ENCODE measurements around the gene PTPRE.

The PTPRE gene

DNA sequence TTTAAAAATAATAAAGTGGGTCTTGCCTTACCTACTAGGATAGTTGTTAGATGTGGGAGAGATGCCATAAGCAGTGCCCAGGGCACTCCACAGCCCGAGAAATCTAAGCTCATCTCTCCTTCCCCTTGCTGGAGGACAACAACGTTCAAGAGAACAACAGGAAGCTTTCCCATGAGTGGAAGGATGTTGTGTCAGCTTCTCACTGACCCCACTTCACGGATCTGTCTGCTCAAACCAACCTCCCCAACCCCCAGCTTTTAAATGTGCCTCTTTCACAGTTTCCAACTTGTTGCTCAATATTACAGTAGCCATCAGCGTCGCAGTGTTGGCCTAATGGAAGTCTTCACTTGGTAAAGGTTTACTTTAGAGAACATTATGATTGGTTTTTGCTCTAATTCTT lies 72.1 kb downstream of the PTPRE start:
- no peak for DNase-seq (ENCODE audit: low read depth in 3 of 3)

DNA sequence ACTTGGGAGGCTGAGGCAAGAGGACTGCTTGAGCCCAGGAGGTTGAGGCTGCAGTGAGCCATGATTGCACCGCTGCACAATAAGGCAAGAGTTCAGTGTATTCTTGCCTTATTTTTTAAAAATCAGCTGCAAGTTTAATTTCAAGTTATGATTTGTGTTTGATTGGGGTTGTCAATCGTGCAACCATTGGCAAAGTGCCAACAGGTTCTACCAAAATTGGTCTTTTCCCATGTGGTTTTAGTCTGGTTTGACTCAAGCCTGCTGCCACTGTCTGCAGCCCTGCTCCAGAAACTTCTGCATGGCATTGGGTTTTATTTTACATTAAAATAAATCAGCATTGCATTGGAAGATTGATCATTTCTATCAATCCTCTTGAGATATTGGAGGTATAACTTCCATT lies 72.7 kb downstream of the PTPRE start:
- no peak for DNase-seq (ENCODE audit: low read depth in 3 of 3)

DNA sequence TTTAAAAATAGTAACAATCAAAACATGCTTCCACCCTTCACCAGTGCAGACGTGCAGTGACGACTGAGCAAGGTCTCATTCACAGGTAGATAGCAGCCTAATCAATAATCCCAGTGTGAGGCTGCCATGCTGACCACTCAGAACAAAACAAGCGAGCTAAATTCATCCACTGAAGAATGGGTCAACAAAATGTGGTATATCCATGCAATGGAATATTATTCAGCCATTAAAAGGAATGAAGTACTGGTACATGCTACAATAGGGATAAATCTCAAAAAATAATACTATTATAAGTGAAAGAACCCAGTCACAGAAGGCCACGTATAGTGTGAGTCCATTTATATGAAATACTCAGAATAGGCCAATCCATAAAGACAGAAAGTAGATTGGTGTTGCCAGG lies 74.0 kb downstream of the PTPRE start:
- no peak for DNase-seq (ENCODE audit: low read depth in 3 of 3)

DNA sequence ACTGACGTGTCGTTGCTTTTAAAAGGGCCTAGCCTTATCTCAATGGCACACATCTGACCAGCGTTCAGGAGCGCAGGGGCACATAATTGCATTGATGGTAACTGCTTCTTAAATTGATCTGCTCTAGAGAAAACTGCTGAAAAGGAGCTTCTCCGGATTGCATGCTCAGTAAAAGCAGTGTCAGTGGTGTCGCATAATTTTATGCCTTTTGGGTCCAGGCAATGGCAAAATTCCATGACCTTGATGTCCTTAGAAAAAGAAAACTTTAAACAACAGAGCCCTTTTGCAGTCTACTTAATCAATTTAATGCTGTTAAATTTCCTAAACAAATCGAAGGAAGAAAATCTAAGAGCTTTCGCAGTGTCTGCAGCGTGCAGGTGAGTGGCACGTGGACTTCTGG lies 75.7 kb downstream of the PTPRE start:
- no peak for DNase-seq (ENCODE audit: low read depth in 3 of 3)

DNA sequence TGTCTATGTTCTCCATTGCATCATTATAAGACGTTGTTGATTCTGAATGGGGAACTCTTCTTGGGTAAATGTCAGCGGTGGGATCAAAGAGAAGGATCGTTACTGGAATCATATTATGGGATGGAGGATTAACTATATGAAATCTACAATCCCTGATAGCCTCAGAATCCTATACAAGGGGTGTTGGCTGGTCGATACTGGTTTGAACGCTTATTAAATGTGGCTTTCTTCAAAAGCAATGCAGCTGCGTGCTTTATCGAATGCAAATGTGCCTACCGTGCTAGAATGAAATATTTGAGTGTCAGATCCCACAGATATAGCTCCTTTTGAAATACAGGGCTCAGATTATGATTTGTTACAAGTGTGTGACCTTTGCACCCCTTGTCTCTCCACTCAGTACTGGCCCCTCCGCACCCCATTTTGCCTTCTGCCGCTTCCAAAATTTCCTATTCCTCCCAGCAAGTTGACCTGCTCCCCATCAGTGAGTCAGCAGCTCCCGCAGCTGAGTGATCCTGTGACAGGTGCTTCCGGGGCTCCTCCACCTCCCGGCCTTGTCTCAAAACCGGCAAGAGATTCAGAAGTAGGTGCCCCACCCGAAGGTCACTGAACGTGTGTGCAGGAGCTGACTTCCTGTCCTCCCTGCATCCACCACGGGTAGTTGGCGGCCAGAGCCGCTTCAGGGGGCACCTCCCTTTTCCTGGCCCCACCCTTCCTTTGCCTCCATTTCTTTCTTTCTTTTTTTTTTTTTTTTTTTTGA lies 76.6 kb downstream of the PTPRE start:
- DNase-seq (ENCODE audit: low read depth in 3 of 3) = no peak

DNA sequence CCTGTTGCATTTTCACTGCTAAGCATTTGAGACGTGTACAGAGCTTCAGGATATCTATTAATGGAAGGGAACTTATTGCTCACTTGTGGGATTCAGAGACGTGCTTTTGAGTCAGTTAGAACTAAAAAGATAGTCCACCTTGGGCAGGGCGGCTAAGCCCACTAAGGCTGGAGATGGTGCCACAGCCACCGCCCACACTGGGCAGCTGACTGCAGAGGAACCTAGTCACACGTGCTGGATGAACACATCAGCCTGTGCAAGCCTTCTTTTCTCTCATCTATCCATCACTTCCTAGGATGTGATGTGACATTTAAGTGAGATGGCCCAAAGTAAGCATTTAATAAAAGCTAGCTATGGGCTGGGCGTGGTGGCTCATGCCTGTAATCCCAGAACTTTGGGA lies 78.0 kb downstream of the PTPRE start:
- no peak for DNase-seq (ENCODE audit: low read depth in 3 of 3)

DNA sequence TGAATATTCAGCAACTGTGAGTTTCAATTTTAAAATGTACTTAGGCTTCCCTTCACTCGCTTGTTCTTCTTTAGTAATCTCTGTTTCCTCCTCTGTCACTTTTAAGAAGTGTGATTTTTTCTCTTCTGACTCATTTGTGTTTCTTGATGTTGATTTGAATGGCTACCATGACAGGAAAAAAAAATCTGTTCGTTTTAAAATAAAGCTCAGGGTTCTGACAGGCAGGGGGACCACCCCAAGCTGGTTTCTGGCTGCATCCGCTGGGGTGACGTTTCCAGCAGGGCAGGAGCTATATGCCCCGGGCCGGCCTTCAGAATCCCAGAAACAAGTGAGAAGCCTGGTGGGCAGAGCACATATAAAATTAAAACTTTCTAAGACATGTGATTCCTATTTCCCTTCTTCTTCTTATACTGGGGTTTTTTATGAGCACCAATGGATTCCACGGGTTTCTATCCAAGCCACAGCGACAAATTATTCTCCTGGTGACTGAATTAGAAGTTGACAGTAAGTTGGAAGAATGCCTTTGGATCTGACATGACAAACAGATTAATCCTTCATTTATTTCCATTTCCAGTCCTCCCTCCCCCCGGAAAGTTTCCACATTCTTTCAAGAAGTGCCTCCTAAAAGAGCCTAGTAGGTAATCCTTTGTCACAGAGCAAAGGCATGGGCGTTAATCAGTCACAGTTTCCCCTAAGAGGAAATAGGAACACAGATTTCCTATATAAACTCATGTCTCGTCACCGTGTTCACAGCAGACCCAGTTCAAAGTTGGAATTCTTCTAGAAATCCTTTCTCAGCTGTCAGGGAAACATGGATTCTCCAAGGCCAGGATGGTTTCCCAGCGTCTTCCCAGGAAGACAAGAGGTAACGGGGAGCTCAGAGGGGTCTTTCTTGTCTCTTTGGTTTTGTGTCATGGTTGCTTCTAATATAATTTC lies 79.9 kb downstream of the PTPRE start:
- DNase-seq (ENCODE audit: low read depth in 3 of 3) = no peak

DNA sequence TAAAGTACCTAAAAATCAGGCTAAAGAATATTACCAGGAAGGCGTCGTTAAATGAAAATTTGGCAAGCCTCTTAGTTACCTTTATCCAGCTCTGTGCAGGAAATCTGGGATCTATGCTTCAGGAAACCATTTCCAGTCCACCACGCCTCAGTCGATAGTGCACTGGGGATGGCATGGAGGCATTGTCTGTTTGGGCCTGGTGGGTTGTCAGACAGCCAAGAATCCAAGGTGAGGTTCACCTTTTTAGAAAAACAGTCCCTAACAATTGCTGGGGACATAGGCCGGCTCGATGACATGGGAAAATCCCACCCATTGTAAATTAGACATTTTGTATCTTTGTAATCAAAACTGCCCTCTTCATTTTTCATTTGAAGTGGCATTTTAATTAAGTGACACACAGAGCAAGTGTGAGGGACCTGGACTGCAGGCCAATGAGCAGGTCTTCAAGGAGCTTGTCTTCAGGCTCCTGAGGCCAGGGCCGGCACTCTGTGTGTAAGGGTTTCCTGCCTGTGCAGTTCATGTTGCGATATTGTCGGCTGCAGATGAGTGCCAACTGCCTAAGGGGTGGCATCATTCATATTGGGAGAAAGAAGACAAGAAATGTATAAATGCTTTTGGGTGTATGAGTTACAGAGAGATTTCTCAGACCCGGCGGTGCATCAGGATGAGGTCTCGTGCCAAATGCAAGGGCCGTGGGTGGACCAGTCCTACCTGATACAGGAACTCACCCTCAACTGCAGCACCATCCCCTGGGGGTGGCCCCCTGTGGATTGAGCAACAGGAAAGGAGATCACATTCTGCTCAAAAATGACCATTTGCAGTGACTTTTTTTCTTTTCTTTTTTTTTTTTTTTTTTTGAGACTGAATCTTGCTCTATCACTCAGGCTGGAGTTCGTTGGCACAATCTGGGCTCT lies 80.8 kb downstream of the PTPRE start:
- no peak for DNase-seq (ENCODE audit: low read depth in 3 of 3)

DNA sequence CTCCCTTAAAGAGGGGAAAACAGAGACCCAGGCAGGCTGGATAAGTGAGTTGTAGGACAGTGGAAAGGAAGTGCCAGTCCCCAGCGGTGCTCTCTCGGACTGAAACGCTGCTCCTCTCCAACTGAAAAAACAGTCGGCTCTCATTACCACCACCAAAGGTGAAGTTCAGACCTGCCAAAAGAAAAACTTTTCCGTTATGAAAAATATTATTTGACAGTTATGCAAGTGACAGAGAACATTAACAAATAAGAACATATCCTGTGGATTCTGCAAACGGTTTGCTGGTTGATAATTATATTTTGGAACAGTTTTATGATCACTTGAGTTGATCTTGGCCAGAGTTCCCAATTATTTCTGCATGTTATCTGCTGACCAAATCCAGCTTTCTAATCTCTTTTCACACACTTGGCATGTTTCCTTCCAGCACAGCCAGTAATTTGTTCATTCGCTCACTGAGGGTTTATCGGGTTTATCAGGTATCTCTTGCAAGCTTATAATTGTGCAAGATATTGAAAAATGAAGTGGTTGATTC lies 82.6 kb downstream of the PTPRE start:
- DNase-seq (ENCODE audit: low read depth in 3 of 3) = no peak

DNA sequence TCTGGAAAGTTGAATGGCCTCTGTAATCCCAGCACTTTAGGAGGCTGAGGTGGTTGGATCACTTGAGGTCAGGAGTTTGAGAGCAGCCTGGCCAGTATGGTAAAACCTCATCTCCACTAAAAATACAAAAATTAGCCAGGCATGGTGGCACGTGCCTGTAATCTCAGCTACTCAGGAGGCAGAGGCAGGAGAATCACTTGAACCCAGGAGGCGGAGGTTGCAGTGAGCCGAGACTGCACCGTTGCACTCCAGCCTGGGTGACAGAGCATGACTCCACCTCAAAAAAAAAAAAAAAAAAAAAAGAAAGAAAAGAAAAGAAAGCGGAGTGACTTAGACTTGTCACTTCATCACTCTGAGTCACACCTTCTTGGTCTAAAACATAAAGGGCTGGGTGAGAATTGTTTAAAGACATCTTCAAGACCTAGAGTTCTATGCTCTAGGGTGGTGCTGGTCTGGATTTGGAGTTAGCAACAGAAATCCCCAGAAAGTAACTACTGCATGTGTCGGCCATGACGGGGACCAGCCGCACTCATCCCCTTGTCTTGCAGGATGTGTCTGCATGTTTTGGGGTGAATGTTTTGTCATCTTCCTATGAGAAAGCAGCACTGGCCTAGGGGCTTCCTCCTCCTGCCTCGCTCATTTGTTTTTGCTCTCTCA lies 83.4 kb downstream of the PTPRE start:
- DNase-seq (ENCODE audit: low read depth in 3 of 3) = peak in 1 of 3 donors; percentile 12

DNA sequence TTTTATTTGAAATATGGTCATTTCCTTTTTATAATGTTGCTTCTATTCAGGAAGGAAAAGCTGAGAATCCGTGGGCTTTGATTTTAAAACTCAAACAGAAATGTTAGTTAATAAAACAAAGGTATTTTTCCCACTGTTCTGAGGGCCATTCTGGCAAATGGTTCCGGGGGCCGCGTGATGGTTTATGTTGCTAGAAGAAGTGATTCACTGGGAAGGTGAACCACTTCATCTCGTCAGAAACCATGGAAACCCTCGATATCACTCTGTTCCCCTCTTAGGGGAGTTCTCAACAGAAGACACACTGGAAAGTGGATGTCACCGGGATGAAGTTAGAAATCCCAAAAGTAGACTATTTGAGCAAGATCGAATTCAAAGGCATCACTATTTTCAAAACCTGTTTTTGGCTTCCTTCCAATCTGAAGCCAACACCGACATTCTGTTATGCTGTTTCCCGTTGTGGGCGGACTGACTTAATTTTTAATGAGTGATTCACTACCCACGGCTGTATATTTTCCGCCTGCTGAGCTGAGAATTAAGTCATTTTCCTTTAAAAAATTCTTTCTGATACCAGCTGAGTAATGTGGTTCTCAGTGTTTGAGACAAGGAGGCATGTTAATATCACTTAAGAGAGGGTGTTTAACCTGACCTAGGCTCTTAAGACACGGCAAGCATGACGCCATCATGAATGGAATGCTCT lies 84.1 kb downstream of the PTPRE start:
- peak; percentile 44 to 55 (median 52) for DNase-seq (ENCODE audit: low read depth in 3 of 3)

DNA sequence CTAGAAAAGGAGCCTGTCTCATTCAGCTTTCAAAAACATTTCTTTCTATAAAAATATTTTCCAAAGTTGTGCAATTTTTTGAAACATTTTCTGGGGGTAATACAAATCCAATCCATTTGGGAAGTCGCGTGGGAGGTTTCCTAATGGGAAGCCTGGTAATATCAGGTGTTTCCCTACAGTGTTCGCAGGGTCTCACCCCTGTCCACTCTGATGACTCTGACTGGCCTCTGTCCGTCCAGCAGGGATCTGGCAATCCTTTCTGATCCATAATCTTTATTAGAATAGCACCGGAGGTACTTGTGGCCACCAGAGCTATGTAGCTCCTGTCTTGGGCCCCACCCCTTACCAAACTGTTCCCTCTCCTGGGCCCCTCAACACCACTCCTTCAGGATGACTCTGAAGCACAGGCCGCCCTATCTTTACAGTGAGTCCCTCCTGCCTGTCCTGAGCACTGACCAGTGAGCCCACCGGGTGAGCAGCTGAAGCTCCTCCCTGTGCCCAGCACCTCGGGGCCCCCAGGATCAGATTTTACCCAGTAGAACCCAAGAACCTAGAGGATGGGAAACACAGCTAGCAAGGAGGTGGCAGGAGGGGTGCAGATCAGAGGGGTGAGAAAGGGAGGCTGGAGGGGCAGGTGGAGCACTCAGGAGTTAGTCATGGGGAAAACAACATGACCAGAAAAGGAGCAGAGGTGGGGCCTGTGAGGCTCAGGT lies 84.8 kb downstream of the PTPRE start:
- no peak for DNase-seq (ENCODE audit: low read depth in 3 of 3)

DNA sequence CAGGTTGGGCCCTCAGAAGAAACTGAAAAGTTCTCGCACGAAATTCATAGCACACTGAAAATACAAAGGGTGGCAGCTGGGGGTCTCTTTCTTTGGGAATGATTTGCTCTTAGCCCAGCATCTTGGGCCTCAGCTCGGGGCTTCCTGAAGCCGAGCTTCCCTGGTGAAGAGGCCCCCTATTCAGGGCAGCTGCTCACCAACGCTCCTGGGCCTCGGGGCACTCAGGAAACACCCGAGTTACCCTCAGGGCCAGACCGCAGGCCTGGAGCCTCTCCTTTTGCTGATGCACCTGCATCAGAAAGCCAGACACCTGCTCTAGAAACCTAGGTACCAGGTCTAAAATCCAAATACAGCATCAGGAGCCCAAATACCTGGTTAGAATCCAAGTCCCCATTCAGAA lies 85.5 kb downstream of the PTPRE start:
- no peak for DNase-seq (ENCODE audit: low read depth in 3 of 3)

DNA sequence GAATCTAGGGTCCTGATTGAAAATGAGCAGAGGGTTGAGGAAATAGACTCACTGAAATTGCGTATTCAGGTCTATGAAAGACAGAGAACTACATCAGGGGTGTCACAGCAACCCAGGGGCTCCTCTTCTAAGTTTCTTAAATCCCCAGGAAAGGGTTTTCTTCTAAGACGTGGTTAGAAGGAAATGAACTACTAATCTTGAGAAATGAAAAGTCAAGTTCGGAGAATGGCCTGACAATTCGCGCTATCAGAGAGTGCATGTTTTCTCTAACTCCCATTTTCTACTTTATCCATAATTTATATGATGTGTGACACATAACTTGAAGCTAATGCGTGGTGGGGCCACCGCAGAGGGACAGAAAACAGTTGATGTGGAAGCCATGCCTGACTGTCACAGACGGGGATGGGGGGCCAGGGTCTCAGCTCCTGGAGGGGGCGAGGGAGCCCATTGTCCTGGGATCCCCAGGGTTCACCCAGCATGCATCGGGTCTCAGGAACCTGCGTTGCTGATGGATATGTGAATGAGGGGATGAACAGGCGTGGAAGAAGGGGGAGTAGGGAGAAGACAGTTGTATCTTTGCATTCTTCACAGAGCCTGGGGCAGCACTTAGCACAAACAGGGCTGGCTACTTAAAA lies 86.3 kb downstream of the PTPRE start:
- no peak for DNase-seq (ENCODE audit: low read depth in 3 of 3)

DNA sequence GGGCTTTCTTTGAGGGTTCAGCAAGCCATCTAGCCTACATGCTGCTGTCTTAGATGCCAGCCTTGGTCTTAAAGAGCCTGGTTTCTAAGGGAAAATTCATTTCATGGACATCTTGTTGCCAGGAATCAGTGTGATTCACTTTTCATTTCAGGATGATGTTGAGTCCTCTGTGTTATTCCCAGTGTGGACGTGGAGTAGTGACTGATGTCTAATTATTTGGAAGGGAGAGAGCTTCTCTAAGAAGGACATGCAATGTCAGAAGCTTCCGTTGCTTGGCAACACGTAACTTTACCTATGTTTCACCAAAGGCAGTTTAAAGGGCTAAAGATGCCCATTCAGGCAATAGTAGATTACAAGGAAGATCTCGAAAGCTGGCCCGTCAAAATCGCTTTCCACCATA lies 89.0 kb downstream of the PTPRE start:
- no peak for DNase-seq (ENCODE audit: low read depth in 3 of 3)

DNA sequence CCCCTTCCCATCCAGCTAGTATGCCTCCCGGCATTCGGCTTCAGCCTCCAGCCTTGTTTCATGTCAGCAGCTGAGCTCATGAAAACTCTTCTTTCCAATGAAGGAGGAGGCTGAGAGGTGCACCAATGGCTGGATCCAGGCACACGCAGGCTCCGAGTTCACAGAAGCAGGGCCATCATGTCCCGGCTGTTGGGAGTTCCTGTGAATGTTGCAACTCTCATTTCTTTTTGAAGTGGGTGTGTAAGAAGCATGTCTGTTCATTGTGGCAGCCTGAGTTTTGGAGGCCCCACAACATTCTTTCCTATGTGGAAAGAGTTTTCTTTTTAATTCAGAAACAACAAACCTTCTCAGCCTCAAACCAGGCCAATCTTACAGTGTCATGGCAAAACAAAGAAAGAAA lies 89.7 kb downstream of the PTPRE start:
- no peak for DNase-seq (ENCODE audit: low read depth in 3 of 3)

DNA sequence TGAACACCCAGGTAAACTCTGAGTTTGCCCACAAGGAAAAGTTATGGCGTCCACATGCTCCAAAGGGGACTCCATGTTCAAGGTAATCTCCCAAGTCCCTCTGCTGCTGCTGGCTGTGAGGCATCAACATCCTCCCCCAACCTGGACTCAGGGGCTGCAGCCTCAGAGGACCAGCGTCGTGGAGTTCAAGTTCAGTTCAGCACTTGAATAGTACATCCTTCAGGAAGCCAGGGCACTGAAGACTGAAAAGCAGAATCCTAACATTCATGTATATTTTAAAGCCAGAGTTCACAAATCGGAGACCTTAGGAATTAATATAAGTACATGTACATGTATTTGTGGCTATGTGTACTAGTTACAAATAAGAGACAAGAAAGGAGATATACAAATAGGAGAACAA lies 90.4 kb downstream of the PTPRE start:
- no peak for DNase-seq (ENCODE audit: low read depth in 3 of 3)

DNA sequence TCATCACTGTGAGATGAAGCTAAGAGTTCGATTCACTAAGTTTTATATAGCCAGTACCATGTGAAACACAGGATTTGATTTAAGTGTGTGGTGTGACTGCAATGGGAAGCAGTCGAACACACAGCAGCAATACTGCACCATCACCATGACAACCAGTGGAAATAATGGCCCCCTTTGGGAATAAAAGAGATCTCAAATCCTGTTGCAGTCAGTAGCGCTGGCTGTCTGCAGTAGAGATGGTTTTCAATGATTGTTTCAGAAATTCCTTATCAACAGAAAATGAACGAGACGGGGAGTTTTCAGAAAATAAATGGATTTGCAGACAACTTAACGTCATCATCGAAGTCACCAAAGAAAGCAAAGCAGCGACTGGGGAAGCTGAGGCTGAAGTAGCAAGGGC lies 91.0 kb downstream of the PTPRE start:
- DNase-seq (ENCODE audit: low read depth in 3 of 3) = no peak

DNA sequence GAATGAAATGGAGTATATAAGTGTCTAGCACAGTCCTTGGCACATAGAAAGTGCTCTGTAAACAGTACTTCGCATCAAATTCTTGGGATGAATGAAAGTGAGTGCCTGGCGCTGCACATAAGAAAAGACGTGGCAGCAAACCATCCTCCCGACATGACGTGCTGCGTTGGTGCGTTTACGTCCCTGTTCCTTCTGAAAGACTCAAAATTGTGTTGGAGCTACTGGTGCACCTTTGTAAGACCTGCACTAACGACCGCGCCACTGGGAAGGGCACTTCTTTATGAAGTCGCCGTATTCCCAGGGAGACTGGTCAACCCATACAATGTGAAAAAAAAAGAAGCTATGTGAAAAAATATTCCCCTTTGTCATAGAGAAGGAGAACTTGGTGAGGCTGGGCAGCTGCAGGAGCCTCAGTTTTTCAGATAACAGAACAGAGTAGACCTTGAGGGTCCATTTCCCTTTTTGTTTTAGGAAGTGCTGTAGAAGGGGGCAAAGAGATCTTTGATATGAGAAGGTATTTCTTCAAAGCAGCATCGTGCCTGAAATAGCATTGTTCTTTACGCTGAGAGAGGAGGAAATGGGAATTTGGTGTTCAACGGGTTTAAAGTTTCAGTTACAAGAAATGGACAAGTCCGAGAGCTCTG lies 91.7 kb downstream of the PTPRE start:
- DNase-seq (ENCODE audit: low read depth in 3 of 3) = no peak
